OCI-LY3 (cell line): ENCODE measurements around the gene ZNF831.

ENCODE experiments used
- CTCF ChIP-seq: fragments of 200-600, 300-600 bp; sonication (generic); IDR thresholded peaks from 2 replicates; pipeline ENCODE4 v1.5.1; 2014; ENCODE audit warnings: antibody characterized with exemption, low read length, low read depth
- EZH2phosphoT487 ChIP-seq: fragments of 200-600 bp; shearing (Covaris generic); IDR thresholded peaks from 2 replicates; pipeline ENCODE4 v1.6.1; 2018; ENCODE audit warnings: antibody characterized with exemption, mixed run types, low read depth

GRCh38 chr20:59211208-59211765 lies 47.7 kb downstream of the ZNF831 start:
- TF ChIP-seq CTCF = no peak
- TF ChIP-seq EZH2phosphoT487 = no peak
